DMS53 treated with DMSO at 0.1 percent for 48 hours (cell line): ENCODE measurements around the gene SLC4A11.

Experiments used
- DNase-seq: peaks from one replicate; lab custom pipeline; 2025; ENCODE audit not compliant: unreplicated experiment; lab: John Stamatoyannopoulos, UW

SLC4A11 gene

GRCh38 chr20:3247638-3248037 lies 8.6 kb upstream of the SLC4A11 start:
- DNase-seq: no peak

- DNase-seq: no peak
Measured at GRCh38 chr20:3246682-3247081, 7.7 kb upstream of the SLC4A11 start.

GRCh38 chr20:3245711-3246110 lies 6.7 kb upstream of the SLC4A11 start:
- DNase-seq: no peak

- DNase-seq: no peak
Measured at GRCh38 chr20:3245156-3245555, 6.2 kb upstream of the SLC4A11 start.

GRCh38 chr20:3244613-3245012 lies 5.6 kb upstream of the SLC4A11 start:
- DNase-seq: no peak

- no peak for DNase-seq
Measured at GRCh38 chr20:3243718-3244358, 4.8 kb upstream of the SLC4A11 start.

- no peak for DNase-seq
Measured at GRCh38 chr20:3242172-3242692, 3.2 kb upstream of the SLC4A11 start.

GRCh38 chr20:3240776-3241363 lies 1.9 kb upstream of the SLC4A11 start:
- no peak for DNase-seq

- DNase-seq: peak; percentile 20
Measured at GRCh38 chr20:3239867-3240775, 1.1 kb upstream of the SLC4A11 start.

- DNase-seq: no peak
Measured at GRCh38 chr20:3238616-3239025, 369 bp downstream of the SLC4A11 start.

GRCh38 chr20:3237958-3238615 lies 903 bp downstream of the SLC4A11 start:
- no peak for DNase-seq

- no peak for DNase-seq
Measured at GRCh38 chr20:3237011-3237957, 1.7 kb downstream of the SLC4A11 start.

GRCh38 chr20:3235666-3236324 lies 3.2 kb downstream of the SLC4A11 start:
- peak; percentile 85 for DNase-seq

GRCh38 chr20:3233991-3234498 lies 4.9 kb downstream of the SLC4A11 start:
- no peak for DNase-seq

GRCh38 chr20:3233131-3233990 lies 5.6 kb downstream of the SLC4A11 start:
- DNase-seq: no peak

GRCh38 chr20:3231889-3232588 lies 7.0 kb downstream of the SLC4A11 start:
- DNase-seq: no peak

- no peak for DNase-seq
Measured at GRCh38 chr20:3231116-3231515, 7.9 kb downstream of the SLC4A11 start.

GRCh38 chr20:3229798-3230197 lies 9.2 kb downstream of the SLC4A11 start:
- no peak for DNase-seq
